Tibial nerve (tissue), 4 donors: ENCODE results near the gene LAMC2.

Experiments
- CTCF ChIP-seq, 5 experiments: fragments of 200-600 bp in 3 of 5; fragments of 450-650 bp in 2 of 5; sonication (generic) in 3 of 5; IDR thresholded peaks; one replicate each; pipeline ENCODE4 v1.5.1; 2016 to 2019; ENCODE audit warnings: antibody characterized with exemption in 5 of 5, mild to moderate bottlenecking in 3 of 5, moderate library complexity in 2 of 5
- EP300 ChIP-seq, 2 donors: sonication (generic); formaldehyde crosslinking; IDR thresholded peaks; one replicate each; pipeline ENCODE4 v1.6.1; 2017; ENCODE audit warnings: antibody characterized with exemption in 2 of 2, mild to moderate bottlenecking in 1 of 2
- POLR2A ChIP-seq, 2 donors: fragments of 450-650 bp; IDR thresholded peaks; one replicate each; pipeline ENCODE4 v1.6.1; 2017; ENCODE audit warnings: antibody characterized with exemption in 2 of 2, mild to moderate bottlenecking in 2 of 2, moderate library complexity in 2 of 2

- no peak for TF ChIP-seq CTCF (IDR thresholded peaks at IDR 0.05)
- TF ChIP-seq POLR2A (IDR thresholded peaks at IDR 0.05): no peak
- TF ChIP-seq EP300 (IDR thresholded peaks at IDR 0.05): no peak
Observed at GRCh38 chr1:183147735-183148134, 38.3 kb upstream of the LAMC2 start.
